Measurements from ENCODE around the gene ADA. TPM values are rescaled to one million over a fixed set of nuclear protein-coding genes. Genes with fewer than 3 reads are reported as not detected.
"Not testable (repeated sequence)": the region's sequence is repeated elsewhere in the genome, so short reads cannot be mapped to it uniquely, and the experiment has no call there.

ADA gene
- polyA plus RNA-seq, 1 experiment, result 12.6 TPM

DNA sequence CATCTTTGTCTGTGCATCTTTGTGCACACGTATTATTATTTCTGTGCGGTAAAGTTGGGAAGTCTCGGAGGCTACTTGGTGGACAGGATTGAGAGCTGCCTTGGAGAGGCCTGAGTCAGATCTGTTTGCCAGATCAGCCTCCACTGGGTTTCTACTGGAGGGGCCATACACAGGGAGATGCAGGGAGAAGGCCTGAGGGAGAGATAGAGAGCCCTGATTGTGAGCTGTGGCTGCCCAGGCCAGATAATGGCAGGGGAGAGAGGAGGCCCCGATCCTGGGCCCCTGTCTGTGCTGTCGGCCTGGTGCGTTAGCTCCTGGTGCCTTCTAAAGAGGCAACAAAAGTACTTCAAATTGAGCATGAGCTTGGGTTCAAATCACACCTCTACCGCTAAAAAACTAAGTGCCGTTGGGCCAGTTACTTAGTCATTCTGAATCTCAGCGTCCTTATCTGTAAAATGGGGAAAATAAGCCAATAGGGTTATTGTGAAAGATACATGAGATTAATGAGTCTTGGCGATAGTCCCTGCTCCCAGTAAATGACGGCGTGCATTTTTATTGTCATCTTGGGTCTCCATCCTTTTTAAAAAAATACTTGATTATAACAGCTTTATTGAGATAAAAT lies 27.6 kb upstream of the ADA start:
- H3K4me3 ChIP-seq (ENCODE audit: low read depth, low read length), result no peak overlapping the region
- ChIA-PET CTCF (interaction anchor here (0.7 kb wide), 1 partner anchor 69 kb away, joined by 3 read pairs; no protein-coding TSS in a partner anchor), POLR2A (no interaction called here)
- TF ChIP-seq, protein P1, sequence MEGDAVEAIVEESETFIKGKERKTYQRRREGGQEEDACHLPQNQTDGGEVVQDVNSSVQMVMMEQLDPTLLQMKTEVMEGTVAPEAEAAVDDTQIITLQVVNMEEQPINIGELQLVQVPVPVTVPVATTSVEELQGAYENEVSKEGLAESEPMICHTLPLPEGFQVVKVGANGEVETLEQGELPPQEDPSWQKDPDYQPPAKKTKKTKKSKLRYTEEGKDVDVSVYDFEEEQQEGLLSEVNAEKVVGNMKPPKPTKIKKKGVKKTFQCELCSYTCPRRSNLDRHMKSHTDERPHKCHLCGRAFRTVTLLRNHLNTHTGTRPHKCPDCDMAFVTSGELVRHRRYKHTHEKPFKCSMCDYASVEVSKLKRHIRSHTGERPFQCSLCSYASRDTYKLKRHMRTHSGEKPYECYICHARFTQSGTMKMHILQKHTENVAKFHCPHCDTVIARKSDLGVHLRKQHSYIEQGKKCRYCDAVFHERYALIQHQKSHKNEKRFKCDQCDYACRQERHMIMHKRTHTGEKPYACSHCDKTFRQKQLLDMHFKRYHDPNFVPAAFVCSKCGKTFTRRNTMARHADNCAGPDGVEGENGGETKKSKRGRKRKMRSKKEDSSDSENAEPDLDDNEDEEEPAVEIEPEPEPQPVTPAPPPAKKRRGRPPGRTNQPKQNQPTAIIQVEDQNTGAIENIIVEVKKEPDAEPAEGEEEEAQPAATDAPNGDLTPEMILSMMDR (IDR thresholded peaks at IDR 0.05; ENCODE audit: low read depth, low read length), result no peak
- H3K27me3 ChIP-seq (ENCODE audit: control insufficient read depth, insufficient read depth, low read length), result peaks cover 4% of the 10 kb centered on the region
- H3K27ac ChIP-seq (ENCODE audit: low read depth, low read length), result no peak overlapping the region
- no peaks in the 10 kb centered on the region; the same call in 1 of the 2 replicates for H3K9me3 ChIP-seq (ENCODE audit: control insufficient read depth, insufficient read depth, low read length)
- no peak for DNase-seq (ENCODE audit: low read depth, low spot score)

DNA sequence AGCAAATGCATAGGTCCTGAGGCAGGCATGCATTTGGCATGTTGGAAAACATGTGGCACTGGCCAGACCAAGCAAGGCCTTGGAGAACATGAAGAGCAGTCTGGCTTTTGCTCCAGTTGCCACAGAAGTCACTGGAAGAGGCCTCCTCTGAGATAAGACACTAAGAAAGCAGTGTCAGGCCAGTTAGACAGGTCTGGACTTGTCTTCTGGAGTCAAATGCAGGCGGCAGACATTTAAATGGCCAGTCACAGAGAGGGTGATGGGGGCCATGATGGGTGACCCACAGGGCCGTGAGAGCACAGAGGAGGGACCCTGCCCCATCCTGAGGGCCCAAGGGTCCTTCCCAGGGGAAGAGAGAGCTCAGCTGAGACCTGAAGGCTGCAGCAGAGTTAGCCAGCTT lies 26.7 kb upstream of the ADA start:
- DNase-seq (ENCODE audit: low read depth, low spot score), result no peak
- TF ChIP-seq, protein P1 (IDR thresholded peaks at IDR 0.05; ENCODE audit: low read depth, low read length), result no peak
- H3K9me3 ChIP-seq (ENCODE audit: control insufficient read depth, insufficient read depth, low read length), result no peaks in the 10 kb centered on the region; the same call in 1 of the 2 replicates
- peaks cover 4% of the 10 kb centered on the region for H3K27me3 ChIP-seq (ENCODE audit: control insufficient read depth, insufficient read depth, low read length)
- ChIA-PET POLR2A (no interaction called here), CTCF (no interaction called here)
- no peak overlapping the region for H3K4me3 ChIP-seq (ENCODE audit: low read depth, low read length)
- no peak overlapping the region for H3K27ac ChIP-seq (ENCODE audit: low read depth, low read length)

DNA sequence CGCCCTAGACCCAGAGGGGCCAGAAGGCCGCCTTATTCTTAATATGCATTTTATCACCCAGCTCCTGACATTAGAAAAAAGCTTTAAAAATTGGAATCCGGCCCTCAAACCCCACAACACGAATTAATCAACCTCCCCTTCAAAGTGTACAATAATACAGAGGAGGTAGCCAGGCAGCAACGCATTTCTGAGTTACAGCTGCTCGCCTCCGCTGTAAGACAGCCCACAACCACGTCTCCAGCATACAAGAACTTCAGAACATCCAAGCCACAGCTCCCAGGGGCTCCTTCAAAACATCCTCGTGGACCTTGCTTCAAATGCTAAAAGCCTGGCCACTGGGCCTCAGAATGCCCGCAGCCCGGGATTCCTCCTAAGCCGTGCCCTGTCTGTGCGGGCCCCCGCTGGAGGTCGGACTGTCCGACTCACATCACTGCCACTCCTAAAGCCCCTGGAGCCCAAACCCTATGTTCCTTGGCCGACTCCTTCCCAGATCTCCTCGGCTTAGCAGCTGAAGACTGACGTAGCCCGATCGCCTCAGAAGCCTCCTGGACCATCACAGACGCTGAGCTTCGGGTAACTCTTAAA lies 20.9 kb upstream of the ADA start:
- H3K27me3 ChIP-seq (ENCODE audit: control insufficient read depth, insufficient read depth, low read length); DNase-seq (ENCODE audit: low read depth, low spot score); H3K4me3 ChIP-seq (ENCODE audit: low read depth, low read length); POLR2A ChIA-PET; H3K9me3 ChIP-seq (ENCODE audit: control insufficient read depth, insufficient read depth, low read length); H3K27ac ChIP-seq (ENCODE audit: low read depth, low read length): not testable (repeated sequence)
- CTCF ChIA-PET, result interaction anchor here (0.6 to 1.0 kb wide), 2 partner anchors 12 to 194 kb away, joined by 3 to 4 read pairs; no protein-coding TSS in a partner anchor

DNA sequence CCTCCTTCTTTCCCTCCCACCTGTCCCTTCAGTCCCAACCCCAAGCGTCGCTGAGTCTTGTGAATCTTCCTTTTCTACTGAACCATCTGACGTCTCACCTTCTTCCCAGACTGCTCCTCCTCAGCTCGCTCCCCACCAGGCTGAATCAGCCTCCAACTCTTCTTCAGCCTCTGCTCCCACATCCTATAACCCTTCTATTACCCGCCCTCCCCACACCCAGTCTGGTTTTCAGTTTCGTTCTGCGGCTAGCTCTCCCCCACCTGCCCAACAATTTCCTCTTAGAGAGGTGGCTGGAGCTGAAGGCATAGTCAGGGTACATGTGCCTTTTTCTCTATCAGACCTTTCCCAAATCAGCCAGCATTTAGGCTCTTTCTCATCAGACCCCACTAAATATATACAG lies 20.0 kb upstream of the ADA start:
- H3K27ac ChIP-seq (ENCODE audit: low read depth, low read length); POLR2A ChIA-PET; H3K27me3 ChIP-seq (ENCODE audit: control insufficient read depth, insufficient read depth, low read length); DNase-seq (ENCODE audit: low read depth, low spot score); H3K9me3 ChIP-seq (ENCODE audit: control insufficient read depth, insufficient read depth, low read length); H3K4me3 ChIP-seq (ENCODE audit: low read depth, low read length): not testable (repeated sequence)
- CTCF ChIA-PET, result interaction anchor here (1.0 kb wide), 1 partner anchor 195 kb away, joined by 4 read pairs; no protein-coding TSS in a partner anchor

DNA sequence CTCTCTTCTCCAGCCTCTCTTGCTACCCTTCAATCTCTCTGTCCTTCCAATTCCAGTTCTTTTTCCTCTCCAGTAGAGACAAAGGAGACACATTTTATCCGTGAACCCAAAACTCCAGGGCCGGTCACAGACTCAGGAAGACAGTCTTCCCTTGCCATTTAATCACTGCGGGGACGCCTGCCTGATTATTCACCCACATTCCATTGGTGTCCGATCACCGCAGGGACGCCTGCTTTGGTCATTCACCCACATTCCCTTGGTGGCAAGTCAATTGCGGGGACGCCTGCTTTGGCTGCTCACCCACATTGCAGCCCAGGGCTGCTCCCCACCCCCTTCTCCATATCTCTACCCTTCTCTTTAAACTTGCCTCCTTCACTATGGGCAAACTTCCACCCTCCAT lies 19.4 kb upstream of the ADA start:
- H3K27me3 ChIP-seq (ENCODE audit: control insufficient read depth, insufficient read depth, low read length); DNase-seq (ENCODE audit: low read depth, low spot score); H3K4me3 ChIP-seq (ENCODE audit: low read depth, low read length); POLR2A ChIA-PET; H3K27ac ChIP-seq (ENCODE audit: low read depth, low read length); H3K9me3 ChIP-seq (ENCODE audit: control insufficient read depth, insufficient read depth, low read length); CTCF ChIA-PET: not testable (repeated sequence)

DNA sequence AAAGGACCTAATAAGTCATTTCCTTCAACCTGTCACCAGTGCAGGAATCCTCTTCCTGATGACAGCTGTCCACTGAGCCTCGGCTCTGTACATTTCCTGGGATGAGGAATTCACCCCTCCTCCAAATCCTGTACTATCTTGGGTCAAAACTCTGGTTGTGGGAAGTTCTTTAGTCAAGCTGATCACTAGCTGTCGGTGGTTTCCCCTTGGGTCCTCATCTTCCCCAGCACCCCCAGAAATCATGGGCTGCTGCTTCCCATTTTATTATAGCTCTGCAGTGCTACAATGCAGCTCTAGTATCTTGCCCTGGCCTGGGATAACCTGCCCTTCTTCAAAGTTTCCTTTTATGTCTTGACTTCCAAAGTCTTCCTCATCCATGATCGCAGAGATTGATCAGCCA lies 14.6 kb upstream of the ADA start:
- DNase-seq (ENCODE audit: low read depth, low spot score), result no peak
- Histone ChIP-seq H3K27ac (ENCODE audit: low read depth, low read length) (no peak overlapping the region), H3K27me3 (ENCODE audit: control insufficient read depth, insufficient read depth, low read length) (peaks cover 20% of the 10 kb centered on the region), H3K9me3 (ENCODE audit: control insufficient read depth, insufficient read depth, low read length) (no peaks in the 10 kb centered on the region), H3K4me3 (ENCODE audit: low read depth, low read length) (no peak overlapping the region)
- TF ChIP-seq, protein P1 (IDR thresholded peaks at IDR 0.05; ENCODE audit: low read depth, low read length), result no peak
- ChIA-PET CTCF (interaction anchor here (1.7 kb wide), 1 partner anchor 17 kb away, joined by 7 read pairs; no protein-coding TSS in a partner anchor), POLR2A (no interaction called here)

Measured in AG04450 (cell line).